Common myeloid progenitor, CD34-positive (primary cell): ENCODE results near the gene TBK1.
"Not testable (repeated sequence)": the region's sequence is repeated elsewhere in the genome, so short reads cannot be mapped to it uniquely, and the experiment has no call there.

Source experiments
- CTCF ChIA-PET: fragments of 350-600 bp; sonication (Branson Sonifier 250); formaldehyde crosslinking; loops from one replicate; lab custom pipeline; 2021; ENCODE audit warnings: antibody characterized with exemption; lab: Charles Lee
- POLR2A ChIA-PET: fragments of 350-600 bp; sonication (Branson Sonifier 250); formaldehyde crosslinking; loops from one replicate; lab custom pipeline; 2021; ENCODE audit warnings: antibody characterized with exemption; lab: Charles Lee
- DNase-seq, 3 donors: peaks; one replicate each; pipeline versions ENCODE4 v3.0.0 to v3.0.0-alpha.2; 2013
- H3K27ac ChIP-seq, 2 experiments: 1 replicate in 1 of 2; 2 replicates in 1 of 2; pipeline ENCODE4 v1.7.0; 2013; ENCODE audit warnings: inconsistent platforms in 2 of 2, low read length in 2 of 2, mild to moderate bottlenecking in 2 of 2, low read depth in 1 of 2, moderate library complexity in 1 of 2; ENCODE audit not compliant: severe bottlenecking in 2 of 2, insufficient read depth in 1 of 2, poor library complexity in 1 of 2
- H3K27me3 ChIP-seq, 5 experiments: replicated peaks in 2 of 5; 1 replicate in 3 of 5; 2 replicates in 2 of 5; pipeline versions ENCODE4 v1.6.1 to v1.7.0; 2013; ENCODE audit warnings: low read length in 4 of 5, mild to moderate bottlenecking in 2 of 5, moderate library complexity in 2 of 5, inconsistent platforms in 1 of 5; ENCODE audit not compliant: insufficient read depth in 5 of 5, control insufficient read depth in 4 of 5
- H3K36me3 ChIP-seq, 4 experiments: 1 replicate in 2 of 4; 2 replicates in 2 of 4; pipeline versions ENCODE4 v1.6.1 to v1.7.0; 2013; ENCODE audit warnings: low read length in 3 of 4, control low read depth in 1 of 4, mild to moderate bottlenecking in 1 of 4; ENCODE audit not compliant: control insufficient read depth in 4 of 4, insufficient read depth in 4 of 4
- H3K4me1 ChIP-seq, 4 experiments: 1 replicate in 3 of 4; 2 replicates in 1 of 4; pipeline versions ENCODE4 v1.6.1 to v1.7.1; 2013; ENCODE audit warnings: low read length in 3 of 4, mild to moderate bottlenecking in 3 of 4, control low read depth in 1 of 4, inconsistent platforms in 1 of 4, moderate library complexity in 1 of 4; ENCODE audit not compliant: control insufficient read depth in 4 of 4, insufficient read depth in 4 of 4; ENCODE audit errors: control extremely low read depth in 1 of 4
- H3K4me3 ChIP-seq, 7 experiments: 1 replicate in 4 of 7; 2 replicates in 3 of 7; pipeline versions ENCODE4 v1.5.1 to v1.7.0; 2013; ENCODE audit warnings: mild to moderate bottlenecking in 7 of 7, low read length in 6 of 7, moderate library complexity in 6 of 7, inconsistent platforms in 2 of 7, low read depth in 2 of 7, control low read depth in 1 of 7; ENCODE audit not compliant: insufficient read depth in 4 of 7, control insufficient read depth in 1 of 7; ENCODE audit errors: extremely low read depth in 1 of 7
- H3K9me3 ChIP-seq, 5 experiments: 1 replicate in 4 of 5; 2 replicates in 1 of 5; pipeline versions ENCODE4 v1.6.1 to v1.7.1; 2013; ENCODE audit warnings: low read length in 4 of 5, mild to moderate bottlenecking in 2 of 5, inconsistent platforms in 1 of 5, low read depth in 1 of 5, moderate library complexity in 1 of 5; ENCODE audit not compliant: control insufficient read depth in 4 of 5, insufficient read depth in 2 of 5; ENCODE audit errors: control extremely low read depth in 1 of 5
- WGBS: methylation state at CpG from one replicate; pipeline ENCODE4 v1.1.5; 2013; ENCODE audit not compliant: insufficient coverage; 5-methylcytosine and 5-hydroxymethylcytosine counted together

TBK1 gene

DNA sequence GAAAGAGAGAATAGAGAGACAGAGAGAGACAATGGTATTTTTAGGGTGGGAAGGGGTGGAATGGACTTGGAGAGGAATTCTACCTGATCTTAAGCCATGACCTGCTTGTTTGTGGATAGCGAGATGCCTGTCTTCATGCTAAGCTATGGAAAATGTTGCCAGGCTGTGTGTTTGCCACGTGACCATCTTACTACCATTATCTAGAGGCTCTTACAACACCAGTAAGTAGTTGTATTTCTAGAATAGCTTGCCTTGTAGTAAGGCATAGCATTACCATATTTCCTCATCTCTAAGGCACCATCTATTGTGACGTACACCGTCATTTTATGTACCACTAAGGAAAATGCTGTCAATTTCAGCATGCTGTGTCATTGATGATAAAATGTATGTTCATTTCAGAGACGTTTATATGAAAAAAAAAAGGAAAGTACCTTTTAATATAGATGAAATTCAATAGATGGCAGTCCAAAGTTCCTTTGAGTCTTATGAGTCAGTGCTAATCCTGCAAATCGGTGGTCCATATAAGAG lies 82.8 kb downstream of the TBK1 start:
- no CpG with 5 or more reads among the region's 6 CpGs for WGBS
- DNase-seq, result no peak
- Histone ChIP-seq H3K27ac (no peak overlapping the region), H3K4me3 (no peak overlapping the region), H3K36me3 (no peaks in the 10 kb centered on the region), H3K4me1 (no peaks in the 10 kb centered on the region), H3K9me3 (no peaks in the 10 kb centered on the region), H3K27me3 (peaks cover 0 to 2% (median 0%) of the 10 kb centered on the region in 5 experiments)
- ChIA-PET CTCF (interaction anchor here (0.9 to 2.3 kb wide), 5 partner anchors 12 to 154 kb away, joined by 3 to 6 read pairs (median 4); no protein-coding TSS in a partner anchor), POLR2A (no interaction called here)

GRCh38 chr12:64538121-64538520 lies 86.2 kb downstream of the TBK1 start:
- WGBS, result 100% methylated on average over 3 of the region's 4 CpGs
- Histone ChIP-seq H3K36me3 (no peaks in the 10 kb centered on the region), H3K4me1 (no peaks in the 10 kb centered on the region), H3K27ac (no peak overlapping the region), H3K4me3 (no peak overlapping the region), H3K27me3 (peaks cover 0 to 6% (median 0%) of the 10 kb centered on the region in 5 experiments), H3K9me3 (no peaks in the 10 kb centered on the region)
- CTCF ChIA-PET, result interaction anchor here (1.0 to 1.1 kb wide), 3 partner anchors 9 to 14 kb away, joined by 3 to 4 read pairs (median 3); no protein-coding TSS in a partner anchor
- POLR2A ChIA-PET, result no interaction called here
- DNase-seq, result no peak

GRCh38 chr12:64542409-64543047 lies 90.6 kb downstream of the TBK1 start:
- DNase-seq, H3K36me3 ChIP-seq, H3K27me3 ChIP-seq, H3K9me3 ChIP-seq, H3K4me3 ChIP-seq, H3K4me1 ChIP-seq, POLR2A ChIA-PET, H3K27ac ChIP-seq: not testable (repeated sequence)
- CTCF ChIA-PET, result interaction anchor here (0.8 to 9.9 kb wide), 2 partner anchors 151 to 161 kb away, joined by 3 to 178 read pairs; no protein-coding TSS in a partner anchor
- WGBS, result 83% methylated on average over 11 of the region's 24 CpGs

DNA sequence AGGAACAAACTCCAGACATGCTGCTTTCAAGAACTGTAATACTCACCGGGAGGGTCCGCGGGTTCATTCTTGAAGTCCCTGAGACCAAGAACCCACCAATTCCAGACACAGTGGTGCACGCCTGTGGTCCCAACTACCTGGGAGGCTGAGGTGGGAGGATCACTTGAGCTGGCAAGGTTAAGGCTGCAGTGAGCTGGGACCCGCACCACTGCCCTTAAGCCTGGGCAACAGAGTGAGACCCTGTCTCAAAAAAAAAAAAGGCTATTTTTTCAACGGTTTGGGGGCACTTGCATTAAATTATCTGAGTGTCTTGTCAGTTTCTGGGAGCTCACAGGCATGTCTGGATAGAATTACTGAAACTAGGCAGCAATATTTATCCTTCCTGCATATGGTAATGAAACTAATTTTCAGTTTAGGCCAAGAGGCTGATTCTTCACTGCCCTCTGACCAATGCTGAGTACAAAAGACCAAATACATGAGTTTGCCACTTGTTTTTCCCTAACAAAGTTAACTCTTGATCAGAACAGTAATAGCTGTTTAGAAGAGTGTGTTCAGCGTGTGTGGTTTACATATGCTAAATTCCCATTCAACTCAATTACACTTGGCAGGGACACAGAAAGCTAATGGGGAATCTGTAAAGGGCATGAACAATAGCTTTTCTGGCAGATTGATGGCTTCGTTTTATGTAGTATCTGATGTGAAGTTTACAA lies 92.6 kb downstream of the TBK1 start:
- Histone ChIP-seq H3K27me3 (peaks cover 0 to 6% (median 0%) of the 10 kb centered on the region in 5 experiments), H3K36me3 (no peaks in the 10 kb centered on the region), H3K27ac (no peak overlapping the region), H3K4me1 (no peaks in the 10 kb centered on the region), H3K9me3 (no peaks in the 10 kb centered on the region), H3K4me3 (no peak overlapping the region)
- CTCF ChIA-PET, result interaction anchor here (1.0 to 9.9 kb wide), 6 partner anchors 9 to 167 kb away, joined by 3 to 178 read pairs (median 4); no protein-coding TSS in a partner anchor
- POLR2A ChIA-PET, result no interaction called here
- WGBS, result 88% methylated on average over 4 of the region's 8 CpGs
- no peak for DNase-seq

GRCh38 chr12:64545081-64545382 lies 93.1 kb downstream of the TBK1 start:
- 86% methylated on average over 2 of the region's 3 CpGs for WGBS

DNA sequence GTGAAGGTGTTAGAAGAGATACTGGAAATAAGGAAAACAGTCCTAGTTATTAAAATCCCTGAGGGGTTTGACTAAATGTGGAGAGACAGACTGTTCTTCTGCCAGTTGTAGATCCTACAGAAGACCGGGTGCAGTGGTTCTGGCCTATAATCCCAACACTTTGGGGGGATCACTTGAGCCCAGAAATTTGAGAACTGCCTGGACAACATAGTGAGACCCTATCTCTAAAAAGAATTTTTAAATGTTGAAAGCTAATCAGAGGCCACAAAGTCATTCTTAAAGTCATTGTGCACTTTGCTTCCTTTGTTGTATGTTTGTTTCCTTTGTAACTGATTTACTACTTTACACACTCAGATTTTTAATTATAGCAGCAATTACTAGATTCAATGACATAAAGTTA lies 97.2 kb downstream of the TBK1 start:
- CTCF ChIA-PET, result interaction anchor here (0.6 to 9.9 kb wide), 34 partner anchors 9 to 191 kb away, joined by 3 to 178 read pairs (median 4); no protein-coding TSS in a partner anchor

More at GRCh38 chr12:64545081-64545382, 93.1 kb downstream of the TBK1 start:
- Histone ChIP-seq H3K27me3 (peaks cover 0 to 6% (median 0%) of the 10 kb centered on the region in 5 experiments), H3K4me3 (no peak overlapping the region), H3K27ac (no peak overlapping the region), H3K9me3 (no peaks in the 10 kb centered on the region), H3K36me3 (no peaks in the 10 kb centered on the region), H3K4me1 (no peaks in the 10 kb centered on the region)
- ChIA-PET POLR2A (no interaction called here), CTCF (interaction anchor here (1.0 to 9.9 kb wide), 5 partner anchors 9 to 166 kb away, joined by 3 to 178 read pairs (median 4); no protein-coding TSS in a partner anchor)
- DNase-seq, result no peak

More for the DNA sequence above, 97.2 kb downstream of the TBK1 start:
- H3K36me3 ChIP-seq, result no peaks in the 10 kb centered on the region
- POLR2A ChIA-PET, result interaction anchor here (0.5 to 1.2 kb wide), 3 partner anchors 147 to 150 kb away, joined by 3 to 7 read pairs (median 4); no protein-coding TSS in a partner anchor
- DNase-seq, result no peak
- H3K9me3 ChIP-seq, result no peaks in the 10 kb centered on the region
- no peaks in the 10 kb centered on the region for H3K4me1 ChIP-seq
- H3K27me3 ChIP-seq, result no peaks in the 10 kb centered on the region
- no peak overlapping the region for H3K27ac ChIP-seq
- 94% methylated on average over 1 of the region's 1 CpG for WGBS
- H3K4me3 ChIP-seq, result no peak overlapping the region
